ENCODE data around the gene PNKP.

Gene PNKP

DNA sequence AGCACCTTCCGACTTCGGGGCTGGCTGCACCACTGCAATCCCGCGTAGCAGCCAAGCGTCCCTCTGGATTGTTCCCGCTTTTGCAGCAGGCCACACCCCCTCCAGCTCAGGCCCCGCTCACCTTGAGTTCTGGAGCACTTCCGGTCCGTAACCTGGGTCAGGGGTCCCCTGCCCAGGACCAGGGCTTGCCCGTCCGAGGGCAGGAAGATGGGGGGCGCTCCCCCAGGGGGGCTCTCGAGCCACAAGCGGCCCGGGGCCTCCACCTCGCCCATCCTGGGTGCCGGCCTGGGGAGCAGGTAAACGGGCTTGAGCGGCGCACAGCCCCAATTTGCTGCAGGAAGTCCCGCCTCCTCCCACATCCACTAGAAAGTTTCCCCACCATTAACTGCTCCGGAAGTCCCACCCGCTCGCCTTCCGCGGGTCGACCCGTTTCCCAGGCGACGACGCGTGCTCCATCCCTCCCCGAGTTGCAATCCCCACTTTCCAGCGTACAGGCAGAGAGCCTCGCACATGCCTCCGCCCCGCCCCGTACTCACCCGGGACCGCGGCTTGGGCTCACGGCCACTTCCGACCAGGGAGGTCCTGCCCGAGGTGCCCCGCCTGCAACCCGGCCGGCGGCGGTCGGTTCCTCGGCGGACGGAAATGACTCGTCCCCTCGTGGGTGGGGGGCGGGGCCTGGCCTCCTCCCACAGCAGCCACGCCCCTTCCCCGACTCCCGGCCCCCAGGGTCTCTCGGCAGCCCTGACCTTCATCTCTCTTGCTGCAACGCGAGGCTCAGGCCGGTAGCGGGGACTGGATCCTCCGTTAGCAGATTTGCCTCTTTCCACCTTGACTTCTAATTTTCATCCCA is at the start of gene PNKP:
PNKP (minus strand) TSS at position 644 of the 850 bp plus-strand sequence; CDS start at position 272, 372 bp downstream.
- peak within 1 kb of the TSS; percentile 57 to 86 (median 69) for H3K4me3 ChIP-seq
- H3K27ac ChIP-seq = peak within 1 kb of the TSS; percentile 65 to 99 (median 91)

DNA sequence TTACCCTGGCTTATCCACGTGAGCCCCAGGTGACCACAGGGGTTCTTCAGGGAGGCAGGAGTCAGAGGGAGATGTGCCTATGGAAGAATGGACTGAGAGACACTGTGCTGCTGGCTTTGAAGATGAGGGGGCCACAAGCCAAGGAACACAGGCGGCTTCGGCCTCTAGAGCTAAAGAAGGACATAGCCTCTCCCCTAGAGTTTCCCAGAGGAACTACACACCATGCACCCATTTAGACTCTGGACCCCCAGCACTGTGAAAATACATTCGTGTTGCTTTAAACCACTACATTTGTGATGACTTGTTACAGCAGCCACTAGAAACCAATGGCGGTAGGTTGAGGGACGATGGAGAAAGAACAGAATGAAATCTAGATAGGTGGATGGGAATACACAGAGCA is 47.9 kb upstream of the PNKP start:
- Histone ChIP-seq H3K27ac (peak overlapping the region in 1 of 21 experiments; percentile 39), H3K4me3 (no peak overlapping the region)

DNA sequence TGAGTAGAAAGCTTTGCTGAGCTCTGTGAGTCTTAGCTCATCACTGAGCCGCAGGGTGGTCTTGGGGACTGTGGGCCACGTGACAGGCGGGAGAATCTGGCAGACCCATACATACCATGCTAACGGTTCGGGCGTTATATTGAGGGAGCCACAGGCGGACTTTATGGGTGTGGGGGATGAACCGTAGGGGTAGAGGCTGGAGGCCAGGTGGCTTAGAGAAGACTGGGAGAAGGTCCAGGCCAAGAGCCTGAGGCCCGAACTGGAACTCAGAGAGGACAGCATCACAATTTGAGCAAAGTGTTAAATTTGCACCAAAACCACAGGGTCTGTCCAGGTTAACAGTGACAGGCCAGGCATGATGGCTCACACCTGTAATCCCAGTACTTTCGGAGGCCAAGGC is 46.3 kb upstream of the PNKP start:
- H3K27ac ChIP-seq = no peak overlapping the region
- H3K4me3 ChIP-seq = no peak overlapping the region

DNA sequence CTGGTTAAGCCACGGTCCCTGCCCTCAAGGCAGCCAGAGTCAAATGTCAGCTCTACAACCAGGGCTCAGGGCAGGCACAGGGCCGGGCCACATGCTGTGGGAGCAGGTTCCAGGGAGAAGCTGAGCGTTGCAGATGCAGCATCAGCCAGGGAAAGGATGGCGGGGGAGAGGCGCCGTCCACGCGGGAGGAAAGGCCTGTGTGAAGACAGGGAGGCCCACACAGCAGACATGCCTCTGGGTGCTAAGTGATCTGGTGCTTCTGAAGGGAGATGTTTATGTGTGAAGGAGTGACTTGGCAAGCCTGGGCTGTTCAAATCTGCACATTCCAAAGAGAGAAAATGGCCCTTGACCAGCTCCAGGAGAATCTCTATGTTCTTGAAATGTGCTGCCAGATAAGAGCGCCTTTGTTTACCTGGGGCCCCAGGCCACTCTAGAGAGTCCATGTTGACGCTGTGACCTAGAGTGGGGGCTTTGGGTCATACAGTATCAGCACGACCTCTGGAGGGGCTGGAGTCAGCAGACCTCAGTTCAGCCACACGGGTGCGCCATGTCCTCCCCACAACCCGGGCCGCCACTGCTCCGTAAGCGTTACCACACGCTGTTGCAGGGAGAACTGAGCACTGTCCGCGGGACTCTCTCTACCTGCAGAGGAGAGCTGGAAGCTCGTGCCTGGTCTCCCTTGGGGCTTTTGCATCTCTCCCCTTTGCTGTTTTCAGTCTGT is 45.7 kb upstream of the PNKP start:
- Histone ChIP-seq H3K27ac (peak overlapping the region in 1 of 21 experiments; percentile 49), H3K4me3 (no peak overlapping the region)

DNA sequence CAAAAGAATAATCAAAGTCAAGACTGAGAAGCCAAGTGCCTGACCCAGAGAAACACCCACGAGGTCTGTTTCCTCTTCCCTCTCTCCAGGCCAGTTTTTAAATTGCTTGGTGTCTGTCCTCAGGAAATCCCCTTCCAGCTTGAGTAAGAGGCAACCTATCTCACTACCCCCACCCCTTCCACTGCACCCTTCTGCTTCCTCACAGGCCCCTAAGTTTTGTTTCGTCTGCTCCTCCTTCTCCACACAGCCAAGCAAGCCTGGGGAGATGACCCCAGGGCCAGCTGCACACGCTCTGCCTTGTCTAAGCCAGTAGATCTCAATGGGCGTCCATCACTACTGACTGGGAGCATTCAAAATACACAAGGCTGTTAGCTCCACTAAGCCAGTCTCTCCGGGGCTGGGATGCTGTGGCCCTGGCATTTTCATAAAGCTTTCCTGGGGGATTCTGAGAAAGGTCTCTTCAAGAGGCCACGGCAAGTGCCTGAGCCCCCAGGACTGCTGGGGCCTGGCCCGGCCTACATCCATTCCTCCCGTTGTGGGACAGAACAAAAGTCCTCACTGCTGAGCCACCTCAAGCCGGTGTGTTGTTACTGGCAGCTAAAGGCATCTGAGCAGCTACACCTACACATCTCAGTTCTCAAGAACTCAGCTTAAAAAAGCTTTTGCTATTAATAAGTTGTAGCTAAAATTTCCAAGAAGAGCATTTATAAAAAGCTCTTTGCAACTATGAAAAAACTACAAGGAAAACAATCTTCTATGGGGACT is 44.2 kb upstream of the PNKP start:
- Histone ChIP-seq H3K4me3 (no peak overlapping the region), H3K27ac (peak overlapping the region in 15 of 21 experiments; percentile 10 to 79 (median 51))

DNA sequence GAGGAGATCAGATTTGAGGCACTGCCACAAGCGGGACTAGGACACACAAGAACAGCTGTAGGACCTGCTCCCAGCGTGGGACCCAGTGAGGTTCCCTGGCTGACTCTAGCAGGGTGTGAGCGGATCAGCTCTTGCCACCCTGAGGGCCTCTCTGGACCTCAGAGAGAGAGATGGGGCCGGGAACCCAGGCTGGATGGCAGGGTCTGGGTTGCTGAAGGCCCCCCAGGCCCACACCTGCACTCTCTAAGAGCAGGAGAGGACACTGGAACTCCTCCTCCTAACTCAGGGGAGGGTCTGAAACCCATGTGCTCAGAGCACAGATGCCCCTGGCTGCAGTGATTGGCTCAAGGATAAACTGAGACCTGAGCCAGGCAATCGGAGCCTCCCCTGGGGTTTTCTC is 42.8 kb upstream of the PNKP start:
- H3K27ac ChIP-seq = peak overlapping the region in 8 of 21 experiments; percentile 2 to 79 (median 48)
- no peak overlapping the region for H3K4me3 ChIP-seq

DNA sequence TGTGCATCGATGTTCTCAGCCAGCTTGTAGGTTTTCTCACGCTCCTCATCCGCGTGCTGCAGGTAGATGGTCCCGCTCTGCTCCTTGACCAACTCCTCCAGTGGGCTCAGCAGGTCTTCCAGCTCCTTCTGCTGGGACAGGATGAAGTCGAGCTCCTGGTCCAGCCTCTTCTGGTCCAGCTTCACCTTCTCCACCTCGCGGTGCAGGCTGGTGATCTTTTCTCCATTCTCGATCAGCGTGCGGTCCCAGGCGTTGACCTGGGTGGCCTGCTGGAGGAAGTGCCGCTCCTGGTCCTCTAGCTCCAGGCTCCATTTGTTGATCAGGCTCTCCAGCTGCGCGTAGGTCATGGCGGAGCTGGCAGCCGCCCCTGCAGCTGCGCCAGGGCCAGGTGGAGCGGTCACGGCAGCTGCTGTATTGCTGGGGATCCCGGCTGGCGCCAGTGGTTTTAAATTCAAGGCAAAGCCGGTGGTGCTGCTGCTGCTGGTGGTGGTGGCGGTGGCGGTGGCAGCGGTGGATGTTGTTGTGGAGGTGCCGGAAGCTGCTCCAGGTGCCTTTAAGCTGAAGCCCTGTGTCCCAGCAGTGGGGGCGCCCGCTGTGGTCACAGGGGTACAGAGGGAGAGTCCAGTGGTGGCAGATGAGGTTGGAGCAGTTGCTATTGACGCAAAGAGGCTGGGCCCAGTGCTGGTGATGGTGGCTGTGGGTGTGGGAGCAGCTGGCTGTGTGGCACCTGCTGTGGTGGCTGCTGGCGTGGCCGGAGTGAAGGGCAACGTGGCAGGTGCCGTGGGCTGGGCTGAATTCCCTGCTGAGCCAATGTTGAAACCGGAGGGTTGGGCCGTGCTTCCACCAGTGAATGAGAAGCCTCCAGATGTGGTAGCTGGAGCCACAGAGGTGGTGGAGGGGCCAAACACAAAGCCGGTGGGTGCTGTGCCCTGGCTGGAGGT is 41.4 kb upstream of the PNKP start:
- Histone ChIP-seq H3K4me3 (no peak overlapping the region), H3K27ac (no peak overlapping the region)

DNA sequence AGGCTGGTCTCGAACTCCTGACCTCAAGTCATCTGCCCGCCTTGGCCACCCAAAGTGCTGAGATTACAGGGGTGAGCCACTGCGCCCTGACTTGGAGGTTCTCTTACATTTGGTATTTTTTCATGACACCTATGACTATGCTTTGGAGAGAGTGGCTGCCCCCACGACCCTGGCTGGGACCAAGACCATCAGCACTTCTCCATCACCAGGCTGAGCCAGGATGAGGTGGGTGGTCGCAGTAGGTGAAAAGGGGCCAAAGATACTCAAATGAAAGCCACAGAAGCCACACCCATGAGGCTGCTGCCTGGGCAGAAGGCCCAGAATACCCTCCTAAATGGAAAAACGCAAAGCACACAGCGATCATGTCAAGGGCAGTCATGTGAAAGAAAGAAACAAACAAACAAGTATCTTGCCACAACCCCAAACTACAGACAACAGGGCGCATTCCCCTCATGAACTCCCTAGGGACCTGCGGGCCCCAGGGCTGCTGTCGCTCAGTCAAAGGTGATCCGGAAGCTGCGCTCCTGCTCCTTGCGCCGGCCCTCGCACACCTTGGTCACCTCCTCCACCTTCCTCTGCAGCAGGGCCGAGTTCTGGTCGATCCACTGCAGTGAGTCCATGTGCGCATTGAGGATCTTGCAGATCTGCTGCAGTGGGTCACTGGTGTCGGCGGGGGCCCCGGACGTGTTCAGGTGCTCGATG is 40.5 kb upstream of the PNKP start:
- H3K27ac ChIP-seq = no peak overlapping the region
- no peak overlapping the region for H3K4me3 ChIP-seq

DNA sequence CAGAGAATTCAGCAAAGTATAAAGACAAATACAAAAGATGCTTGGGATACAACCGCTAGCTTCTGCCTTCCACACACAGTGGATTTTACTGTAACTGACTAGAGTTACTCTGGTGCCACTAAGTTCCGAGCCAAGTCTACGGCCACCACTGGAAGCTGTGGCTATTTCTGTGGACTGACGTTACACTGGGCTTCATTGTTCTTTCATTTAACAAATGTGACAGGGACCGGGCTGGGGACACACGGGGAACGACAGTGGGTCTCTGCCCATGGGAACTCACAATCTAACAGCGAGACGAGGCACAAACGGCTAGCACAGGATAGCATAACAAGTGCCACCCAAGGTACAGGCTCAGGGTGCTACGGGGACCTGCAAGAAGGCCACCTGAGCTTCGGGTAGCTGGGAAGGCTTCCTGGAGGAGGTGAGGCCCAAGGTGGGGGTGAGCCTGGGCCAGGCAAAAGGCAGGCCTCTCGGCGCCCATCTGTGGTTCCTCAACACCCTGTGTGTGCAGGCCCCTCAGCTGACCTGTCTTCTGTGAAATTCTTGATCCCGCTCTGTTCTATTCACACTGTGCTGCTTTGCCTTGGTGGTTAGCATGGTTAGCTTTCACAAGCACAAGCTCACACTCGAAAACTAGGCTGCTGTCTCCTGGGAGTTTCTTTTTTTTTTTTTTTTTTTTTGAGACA is 39.6 kb upstream of the PNKP start:
- Histone ChIP-seq H3K27ac (no peak overlapping the region), H3K4me3 (no peak overlapping the region)

DNA sequence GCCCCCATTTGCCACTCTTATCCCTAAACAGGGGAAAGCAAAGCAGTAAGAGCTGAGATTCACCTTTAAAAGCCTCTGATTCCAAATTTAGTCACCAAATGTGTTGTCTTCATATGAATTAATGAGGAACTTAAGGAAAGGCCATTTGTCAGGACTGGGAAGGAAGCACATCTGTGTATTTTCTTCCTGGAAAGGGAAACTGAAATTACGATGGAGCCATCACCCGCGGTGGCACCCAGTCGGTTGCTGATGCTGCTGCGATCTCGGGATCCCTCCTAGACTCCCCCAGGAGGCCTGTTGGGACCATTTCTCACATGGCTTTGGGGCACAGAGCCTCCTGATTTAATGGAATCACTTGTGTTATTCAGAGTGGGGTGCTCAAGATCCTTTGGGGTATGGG is 36.8 kb upstream of the PNKP start:
- Histone ChIP-seq H3K4me3 (no peak overlapping the region), H3K27ac (peak overlapping the region in 2 of 21 experiments; percentile 5 to 32)

DNA sequence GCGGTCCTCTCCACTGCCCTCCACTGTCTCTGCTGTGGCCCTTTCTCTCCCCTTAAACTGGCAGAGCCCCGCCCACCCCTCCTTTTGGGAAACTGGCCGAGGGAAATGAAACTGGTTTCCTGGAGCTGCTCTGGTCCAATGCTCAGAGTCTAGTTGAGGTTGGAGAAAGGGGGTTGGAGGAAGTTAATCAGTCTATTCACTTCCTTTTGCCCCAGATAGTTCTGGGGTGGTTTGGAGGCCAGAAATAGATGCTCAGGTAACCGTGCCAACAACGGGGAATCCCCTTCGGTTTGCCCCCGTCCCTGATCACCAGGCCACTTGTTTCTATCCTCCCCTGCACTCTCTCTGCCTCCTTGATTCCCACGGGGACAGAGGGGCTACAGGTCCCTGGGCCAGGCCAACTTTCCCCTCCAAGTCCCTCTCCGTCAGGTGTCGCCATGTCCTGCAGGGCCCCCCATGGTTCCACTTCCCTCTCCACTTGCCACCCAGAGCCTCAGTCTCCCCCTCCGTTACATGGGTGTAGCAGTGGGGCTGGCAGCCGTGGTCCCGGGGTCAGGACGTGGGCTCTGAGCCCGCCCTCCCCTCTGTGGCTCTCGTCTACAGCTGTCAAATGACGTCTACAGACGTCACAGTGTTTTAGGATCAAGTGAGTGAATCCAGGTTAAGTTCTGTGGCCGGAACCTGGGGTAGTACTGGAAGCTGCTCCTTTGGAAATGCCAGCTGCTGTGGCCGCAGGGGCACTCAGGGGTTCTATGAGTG is 29.7 kb upstream of the PNKP start, which contains the start of gene IL4I1:
IL4I1 (minus strand) TSS at position 25 of the 759 bp plus-strand sequence. CDS start 727 bp downstream, outside the sequence.
- H3K27ac ChIP-seq = peak within 1 kb of the TSS in 20 of 21 experiments; percentile 18 to 84 (median 70)
- peak within 1 kb of the TSS in 2 of 7 experiments; percentile 1 to 15 for H3K4me3 ChIP-seq

DNA sequence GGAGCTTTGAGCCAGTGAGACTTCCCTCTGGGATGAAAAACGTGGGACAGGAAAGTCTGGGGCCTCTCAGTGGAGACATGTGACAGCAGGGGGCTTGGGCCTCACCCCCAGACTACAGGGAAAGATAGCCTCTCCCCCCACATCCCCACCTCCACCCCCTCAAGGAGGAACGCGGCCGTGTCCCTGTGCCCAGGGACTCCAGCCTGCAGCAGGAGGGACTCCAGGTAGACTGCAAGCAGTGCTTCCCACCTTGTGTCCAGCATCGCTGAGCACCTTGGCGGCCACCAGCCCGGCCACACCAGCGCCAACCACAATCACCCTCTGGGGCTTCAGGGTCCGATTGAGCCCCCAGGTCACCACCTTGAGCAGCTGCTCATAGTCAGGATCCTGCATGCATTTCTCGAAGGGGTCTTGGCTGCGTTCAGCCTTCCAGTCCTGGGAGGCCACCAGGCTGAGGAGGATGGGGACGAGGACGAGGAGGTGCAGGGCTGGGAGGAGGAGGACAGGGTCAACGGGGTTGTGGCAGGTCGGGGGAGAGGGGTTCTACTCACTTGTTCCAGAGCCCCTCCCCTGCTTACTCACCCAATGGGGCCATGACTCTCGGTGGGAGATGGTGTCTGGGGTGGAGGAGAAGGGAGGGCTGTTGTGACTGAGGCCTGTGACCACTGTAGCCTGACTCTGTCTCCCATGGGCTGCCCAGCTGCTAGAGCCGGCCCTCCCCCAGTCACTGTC is 28.4 kb upstream of the PNKP start:
- Histone ChIP-seq H3K4me3 (peak overlapping the region in 2 of 7 experiments; percentile 1 to 15), H3K27ac (peak overlapping the region in 15 of 21 experiments; percentile 7 to 84 (median 73))

DNA sequence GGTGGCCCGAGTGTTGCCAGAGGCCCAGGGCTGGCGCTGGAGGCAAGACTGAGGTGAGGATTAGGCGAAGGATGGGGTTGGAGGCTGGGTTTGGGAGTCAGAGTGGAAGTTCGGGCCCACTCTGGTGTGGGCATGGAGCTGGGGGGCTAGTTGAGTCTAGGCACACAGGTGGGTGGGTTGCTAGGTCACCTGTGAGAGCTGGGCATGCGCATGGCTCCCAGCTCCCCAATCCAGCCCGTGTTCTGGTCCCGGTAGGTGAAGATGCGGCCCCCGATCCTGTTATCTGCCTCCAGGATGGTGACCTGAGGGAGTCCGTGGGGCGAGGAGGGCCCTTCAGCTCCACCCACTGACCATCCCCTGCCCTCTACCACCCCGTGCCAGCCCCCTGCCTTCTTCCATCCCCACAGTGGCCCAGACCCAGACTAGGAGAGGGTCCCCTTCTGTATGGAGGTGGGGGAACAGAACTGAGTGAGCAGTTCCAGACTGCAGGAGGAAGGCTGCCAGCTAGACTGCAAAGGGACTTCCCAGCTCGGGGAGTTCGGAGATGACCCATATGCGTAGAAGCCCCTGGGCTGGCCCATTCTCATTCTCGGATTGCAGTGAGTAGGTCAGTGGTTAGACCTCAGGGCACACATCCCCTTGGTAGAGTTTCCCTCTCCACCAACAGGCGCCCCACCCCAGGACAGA is 27.6 kb upstream of the PNKP start:
- Histone ChIP-seq H3K27ac (peak overlapping the region in 3 of 21 experiments; percentile 69 to 84 (median 79)), H3K4me3 (peak overlapping the region in 2 of 7 experiments; percentile 1 to 15)

DNA sequence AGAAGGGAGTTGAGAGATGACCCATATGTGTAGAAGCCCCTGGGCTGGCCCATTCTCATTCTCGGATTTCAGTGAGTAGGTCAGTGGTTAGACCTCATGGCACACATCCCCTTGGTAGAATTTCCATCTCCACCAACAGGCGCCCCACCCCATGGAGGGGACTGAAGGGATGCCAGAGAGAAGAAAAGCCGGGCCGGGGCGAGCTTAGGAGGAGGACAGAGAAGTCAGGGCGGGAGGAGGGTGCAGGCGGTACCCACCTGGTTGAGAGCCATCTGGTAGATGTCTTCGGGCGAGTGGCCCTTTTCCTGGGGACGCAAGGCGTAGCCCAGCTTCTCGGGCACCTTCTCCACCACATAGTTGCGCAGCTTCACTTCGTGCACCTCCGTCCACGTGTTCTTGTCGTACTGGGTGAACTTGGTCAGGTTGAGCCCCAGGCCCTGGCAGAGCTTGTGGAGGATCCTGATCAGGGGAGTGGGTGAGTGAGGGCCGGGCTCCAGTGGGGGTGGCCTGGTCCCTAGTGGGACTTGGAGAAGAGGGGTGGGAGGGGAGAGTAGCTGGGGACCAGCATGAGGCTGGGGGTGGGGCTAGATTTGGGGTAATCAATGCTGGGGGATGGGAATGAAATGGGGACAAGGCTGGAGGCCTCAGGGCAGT is 26.8 kb upstream of the PNKP start:
- Histone ChIP-seq H3K27ac (no peak overlapping the region), H3K4me3 (no peak overlapping the region)

DNA sequence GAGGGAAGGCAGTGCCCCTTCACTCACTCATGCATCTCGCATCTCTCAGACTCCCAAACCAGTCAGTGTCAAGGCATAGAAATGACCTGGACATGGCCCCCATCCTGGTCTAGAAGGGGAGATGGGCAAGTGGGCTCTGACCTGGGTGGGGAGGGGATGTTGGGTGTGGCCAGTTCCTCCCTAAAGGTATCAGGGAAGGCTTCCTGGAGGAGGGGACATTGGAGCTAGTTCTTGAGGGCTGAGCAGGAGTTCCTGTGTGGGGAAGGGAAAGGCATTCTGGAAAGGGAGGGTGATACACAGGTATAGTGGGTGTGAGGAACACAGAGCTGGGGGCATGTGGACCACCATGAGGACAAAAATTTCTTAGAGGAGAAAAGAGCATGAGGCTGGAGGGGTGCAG is 25.3 kb upstream of the PNKP start:
- Histone ChIP-seq H3K27ac (no peak overlapping the region), H3K4me3 (no peak overlapping the region)
